HepG2 (cell line): Measurements from ENCODE around the gene DPEP3. TPM values are rescaled to one million over a fixed set of nuclear protein-coding genes. Genes with fewer than 3 reads are reported as not detected.

Source experiments
- ARNT2 ChIP-seq: sonication (generic); formaldehyde crosslinking; IDR thresholded peaks from 2 replicates; pipeline ENCODE4 v1.8.0; 2022; ENCODE audit warnings: mild to moderate bottlenecking, low read depth, missing genetic modification reagents, moderate library complexity
- HDAC1 ChIP-seq: sonication (generic); formaldehyde crosslinking; IDR thresholded peaks from 2 replicates; pipeline ENCODE4 v1.5.1; 2020; ENCODE audit warnings: mild to moderate bottlenecking, missing genetic modification reagents
- HNRNPL ChIP-seq: fragments of 200-400 bp; formaldehyde crosslinking; IDR thresholded peaks from 2 replicates; pipeline ENCODE4 v1.6.1; 2017; ENCODE audit warnings: mild to moderate bottlenecking, low read depth, low read length
- IKZF1 ChIP-seq: fragments of 450-650 bp; IDR thresholded peaks from 2 replicates; pipeline ENCODE4 v1.7.1; 2016
- PAF1 ChIP-seq: IDR thresholded peaks from 2 replicates; pipeline ENCODE4 v1.6.1; 2016; ENCODE audit warnings: missing genetic modification reagents, missing compliant biosample characterization
- PRMT3 ChIP-seq: sonication (generic); formaldehyde crosslinking; IDR thresholded peaks from 2 replicates; pipeline ENCODE4 v1.8.1; 2022; ENCODE audit warnings: low read depth, mild to moderate bottlenecking, moderate library complexity, missing genetic modification reagents, borderline replicate concordance
- REL ChIP-seq: sonication (generic); formaldehyde crosslinking; conservative IDR thresholded peaks from 2 replicates; pipeline ENCODE4 v1.8.0; 2022; ENCODE audit warnings: mild to moderate bottlenecking, missing genetic modification reagents, moderate library complexity
- REXO4 ChIP-seq: sonication (generic); formaldehyde crosslinking; IDR thresholded peaks from 2 replicates; pipeline ENCODE4 v1.8.0; 2022; ENCODE audit warnings: missing genetic modification reagents, mild to moderate bottlenecking, borderline replicate concordance
- RFXAP ChIP-seq: sonication (generic); formaldehyde crosslinking; IDR thresholded peaks from 2 replicates; pipeline ENCODE4 v1.4.0; 2020; ENCODE audit warnings: missing genetic modification reagents, borderline replicate concordance
- TBL1XR1 ChIP-seq: fragments of 150-350 bp; IDR thresholded peaks from 2 replicates; pipeline ENCODE4 v1.6.1; 2014; ENCODE audit warnings: borderline replicate concordance, low read length; ENCODE audit not compliant: partially characterized antibody
- ZFP36L1 ChIP-seq: sonication (generic); formaldehyde crosslinking; IDR thresholded peaks from 2 replicates; pipeline ENCODE4 v1.8.0; 2022; ENCODE audit warnings: mild to moderate bottlenecking, missing genetic modification reagents, moderate library complexity
- ZNF160 ChIP-seq: sonication (generic); formaldehyde crosslinking; IDR thresholded peaks from 2 replicates; pipeline ENCODE4 v1.8.0; 2022; ENCODE audit warnings: mild to moderate bottlenecking, inconsistent platforms, missing genetic modification reagents
- ZNF224 ChIP-seq: sonication (generic); formaldehyde crosslinking; IDR thresholded peaks from 2 replicates; pipeline ENCODE4 v1.5.0; 2020; ENCODE audit warnings: mild to moderate bottlenecking, missing genetic modification reagents
- ZNF292 ChIP-seq: sonication (generic); formaldehyde crosslinking; IDR thresholded peaks from 2 replicates; pipeline ENCODE4 v1.8.1; 2022; ENCODE audit warnings: mild to moderate bottlenecking, low read depth, missing genetic modification reagents, borderline replicate concordance
- ZNF468 ChIP-seq: sonication (generic); formaldehyde crosslinking; IDR thresholded peaks from 2 replicates; pipeline ENCODE4 v1.8.0; 2022; ENCODE audit warnings: mild to moderate bottlenecking, moderate library complexity, missing genetic modification reagents
- ZNF672 ChIP-seq: sonication (generic); formaldehyde crosslinking; IDR thresholded peaks from 2 replicates; pipeline ENCODE4 v1.8.1; 2022; ENCODE audit warnings: missing genetic modification reagents
- ZNF776 ChIP-seq: sonication (generic); formaldehyde crosslinking; IDR thresholded peaks from 2 replicates; pipeline ENCODE4 v1.4.0; 2020; ENCODE audit warnings: mild to moderate bottlenecking, missing genetic modification reagents
- ZNF780A ChIP-seq: sonication (generic); formaldehyde crosslinking; IDR thresholded peaks from 2 replicates; pipeline ENCODE4 v1.8.0; 2022; ENCODE audit warnings: mild to moderate bottlenecking, missing genetic modification reagents, moderate library complexity
- ZNF850 ChIP-seq: sonication (generic); formaldehyde crosslinking; conservative IDR thresholded peaks from 2 replicates; pipeline ENCODE4 v1.9.0; 2021; ENCODE audit warnings: mild to moderate bottlenecking, missing genetic modification reagents
- ZNF883 ChIP-seq: sonication (generic); formaldehyde crosslinking; IDR thresholded peaks from 2 replicates; pipeline ENCODE4 v1.5.1; 2020; ENCODE audit warnings: mild to moderate bottlenecking, missing genetic modification reagents; ENCODE audit errors: not compliant biosample characterization
- polyA plus RNA-seq, 8 experiments: library from polyadenylated mRNA; depleted of rRNA in 3 of 8; stranded (reverse) in 7 of 8; unstranded in 1 of 8; fragments of >200 nt; fragmentation: Illumina TruSeq in 4 of 8; extraction: Trizol in 4 of 8; gene quantifications; 2 replicates each; pipeline versions ENCODE4 v1.2.1 to v1.2.3, GENCODE V29; 2011 to 2016; ENCODE audit warnings: low read depth in 4 of 8, missing spikeins in 1 of 8, mixed read lengths in 1 of 8; ENCODE audit not compliant: insufficient read depth in 1 of 8
- total RNA-seq, 5 experiments: library from RNA; depleted of rRNA; stranded (reverse); fragments of >200 nt; fragmentation: Illumina TruSeq; extraction: Trizol; gene quantifications; 2 replicates each; pipeline ENCODE4 v1.2.3, GENCODE V29; 2016; ENCODE audit warnings: low read depth in 1 of 5
- TF ChIP-seq, protein P1 (sequence below): sonication (generic); formaldehyde crosslinking; IDR thresholded peaks from 2 replicates; pipeline ENCODE4 v1.5.0; 2020; ENCODE audit warnings: missing genetic modification reagents, mild to moderate bottlenecking, borderline replicate concordance
- TF ChIP-seq, protein P2 (sequence below): sonication (generic); formaldehyde crosslinking; IDR thresholded peaks from 2 replicates; pipeline ENCODE4 v1.8.0; 2022; ENCODE audit warnings: low read depth, missing genetic modification reagents
- TF ChIP-seq, protein P3 (sequence below): sonication (generic); formaldehyde crosslinking; IDR thresholded peaks from 2 replicates; pipeline ENCODE4 v1.5.0; 2020; ENCODE audit warnings: missing genetic modification reagents
- TF ChIP-seq, protein P4 (sequence below): sonication (generic); formaldehyde crosslinking; IDR thresholded peaks from 2 replicates; pipeline ENCODE4 v1.5.0; 2020; ENCODE audit warnings: missing genetic modification reagents

DPEP3 gene
- total and polyA plus RNA-seq, 2 of the 13 experiments (the other 11 are each of a cell fraction or from before 2014, with no cell fraction given): not detected

DNA sequence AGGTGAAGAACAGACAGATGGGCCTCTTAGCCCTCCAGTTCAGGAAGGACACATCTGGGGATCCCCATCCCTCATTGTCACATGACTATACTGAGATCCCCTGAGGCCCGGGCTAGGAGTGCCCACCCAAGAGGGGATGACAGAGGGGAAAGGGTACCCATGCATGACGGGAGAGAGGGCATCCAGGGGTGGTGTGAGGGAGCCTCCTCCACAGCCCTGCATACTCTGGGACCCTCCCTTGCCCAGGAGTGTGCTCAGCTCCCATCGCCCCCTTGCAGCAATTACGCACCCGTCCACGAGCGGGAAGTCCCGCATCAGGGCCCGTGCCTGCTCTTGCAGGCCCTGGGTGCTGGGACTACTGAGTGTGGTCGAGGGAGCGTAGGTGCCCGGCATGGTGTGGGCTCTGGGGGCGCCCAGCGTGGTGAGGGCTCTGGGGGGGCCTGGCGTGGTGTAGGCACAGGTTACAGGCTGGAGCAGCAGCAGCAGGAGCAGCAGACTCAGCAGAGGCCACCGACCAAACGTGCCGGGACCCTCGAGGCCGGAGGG lies 12.4 kb upstream of the DPEP3 start (continued):
- TF ChIP-seq PRMT3 (CRISPR knock-in tag) (0 out of 2 replicates have a peak, but pooled peaks have one; percentile 11), ZNF160 (no peak), ARNT2 (CRISPR knock-in tag) (no peak), HDAC1 (CRISPR knock-in tag) (peak; percentile 9; the same call in 1 of the 2 replicates), RFXAP (CRISPR knock-in tag) (no peak), ZNF780A (0 out of 2 replicates have a peak, but pooled peaks have one; percentile 42), ZNF292 (CRISPR knock-in tag) (no peak), ZNF672 (0 out of 2 replicates have a peak, but pooled peaks have one; percentile 24), ZFP36L1 (CRISPR knock-in tag) (0 out of 2 replicates have a peak, but pooled peaks have one; percentile 30), IKZF1 (no peak), TBL1XR1 (no peak), ZNF883 (CRISPR knock-in tag) (no peak), ZNF468 (CRISPR knock-in tag) (0 out of 2 replicates have a peak, but pooled peaks have one; percentile 70), ZNF850 (CRISPR knock-in tag) (0 out of 2 replicates have a peak, but pooled peaks have one; percentile 19), ZNF224 (0 out of 2 replicates have a peak, but pooled peaks have one; percentile 5), HNRNPL (0 out of 2 replicates have a peak, but pooled peaks have one; percentile 5), REXO4 (CRISPR knock-in tag) (peak; percentile 70; the same call in 1 of the 2 replicates), ZNF776 (CRISPR knock-in tag) (peak; percentile 65; the same call in 1 of the 2 replicates), REL (peak; percentile 85; the same call in 1 of the 2 replicates), PAF1 (CRISPR knock-in tag) (no peak)
- TF ChIP-seq, protein P1, sequence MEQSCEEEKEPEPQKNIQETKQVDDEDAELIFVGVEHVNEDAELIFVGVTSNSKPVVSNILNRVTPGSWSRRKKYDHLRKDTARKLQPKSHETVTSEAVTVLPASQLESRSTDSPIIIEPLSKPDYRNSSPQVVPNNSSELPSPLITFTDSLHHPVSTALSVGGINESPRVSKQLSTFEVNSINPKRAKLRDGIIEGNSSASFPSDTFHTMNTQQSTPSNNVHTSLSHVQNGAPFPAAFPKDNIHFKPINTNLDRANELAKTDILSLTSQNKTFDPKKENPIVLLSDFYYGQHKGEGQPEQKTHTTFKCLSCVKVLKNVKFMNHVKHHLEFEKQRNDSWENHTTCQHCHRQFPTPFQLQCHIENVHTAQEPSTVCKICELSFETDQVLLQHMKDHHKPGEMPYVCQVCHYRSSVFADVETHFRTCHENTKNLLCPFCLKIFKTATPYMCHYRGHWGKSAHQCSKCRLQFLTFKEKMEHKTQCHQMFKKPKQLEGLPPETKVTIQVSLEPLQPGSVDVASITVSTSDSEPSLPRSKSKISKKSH (CRISPR knock-in tag): peak; percentile 4; the same call in 1 of the 2 replicates
- TF ChIP-seq, protein P2, sequence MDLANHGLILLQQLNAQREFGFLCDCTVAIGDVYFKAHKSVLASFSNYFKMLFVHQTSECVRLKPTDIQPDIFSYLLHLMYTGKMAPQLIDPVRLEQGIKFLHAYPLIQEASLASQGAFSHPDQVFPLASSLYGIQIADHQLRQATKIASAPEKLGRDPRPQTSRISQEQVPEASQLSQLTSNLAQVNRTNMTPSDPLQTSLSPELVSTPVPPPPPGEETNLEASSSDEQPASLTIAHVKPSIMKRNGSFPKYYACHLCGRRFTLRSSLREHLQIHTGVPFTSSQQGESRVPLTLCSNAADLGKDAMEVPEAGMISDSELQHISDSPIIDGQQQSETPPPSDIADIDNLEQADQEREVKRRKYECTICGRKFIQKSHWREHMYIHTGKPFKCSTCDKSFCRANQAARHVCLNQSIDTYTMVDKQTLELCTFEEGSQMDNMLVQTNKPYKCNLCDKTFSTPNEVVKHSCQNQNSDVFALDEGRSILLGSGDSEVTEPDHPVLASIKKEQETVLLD (CRISPR knock-in tag): 0 out of 2 replicates have a peak, but pooled peaks have one; percentile 27
- TF ChIP-seq, protein P3, sequence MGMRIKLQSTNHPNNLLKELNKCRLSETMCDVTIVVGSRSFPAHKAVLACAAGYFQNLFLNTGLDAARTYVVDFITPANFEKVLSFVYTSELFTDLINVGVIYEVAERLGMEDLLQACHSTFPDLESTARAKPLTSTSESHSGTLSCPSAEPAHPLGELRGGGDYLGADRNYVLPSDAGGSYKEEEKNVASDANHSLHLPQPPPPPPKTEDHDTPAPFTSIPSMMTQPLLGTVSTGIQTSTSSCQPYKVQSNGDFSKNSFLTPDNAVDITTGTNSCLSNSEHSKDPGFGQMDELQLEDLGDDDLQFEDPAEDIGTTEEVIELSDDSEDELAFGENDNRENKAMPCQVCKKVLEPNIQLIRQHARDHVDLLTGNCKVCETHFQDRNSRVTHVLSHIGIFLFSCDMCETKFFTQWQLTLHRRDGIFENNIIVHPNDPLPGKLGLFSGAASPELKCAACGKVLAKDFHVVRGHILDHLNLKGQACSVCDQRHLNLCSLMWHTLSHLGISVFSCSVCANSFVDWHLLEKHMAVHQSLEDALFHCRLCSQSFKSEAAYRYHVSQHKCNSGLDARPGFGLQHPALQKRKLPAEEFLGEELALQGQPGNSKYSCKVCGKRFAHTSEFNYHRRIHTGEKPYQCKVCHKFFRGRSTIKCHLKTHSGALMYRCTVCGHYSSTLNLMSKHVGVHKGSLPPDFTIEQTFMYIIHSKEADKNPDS: peak; percentile 75; the same call in 1 of the 2 replicates
- TF ChIP-seq, protein P4, sequence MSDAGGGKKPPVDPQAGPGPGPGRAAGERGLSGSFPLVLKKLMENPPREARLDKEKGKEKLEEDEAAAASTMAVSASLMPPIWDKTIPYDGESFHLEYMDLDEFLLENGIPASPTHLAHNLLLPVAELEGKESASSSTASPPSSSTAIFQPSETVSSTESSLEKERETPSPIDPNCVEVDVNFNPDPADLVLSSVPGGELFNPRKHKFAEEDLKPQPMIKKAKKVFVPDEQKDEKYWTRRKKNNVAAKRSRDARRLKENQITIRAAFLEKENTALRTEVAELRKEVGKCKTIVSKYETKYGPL: no peak
